OCI-LY7 (cell line): Measurements from ENCODE around the gene VPS50. TPM values are rescaled to one million over a fixed set of nuclear protein-coding genes. Genes with fewer than 3 reads are reported as not detected.

Experiments used
- BruUV-seq: library from RNA; stranded (reverse); fragments of 400-500 nt; replicated peaks from 2 replicates; lab custom pipeline; 2021; lab: Mats Ljungman, UMichigan
- CTCF ChIA-PET: fragments of 300-600 bp; sonication (Branson Sonifier 250); formaldehyde crosslinking; loops from one replicate; lab custom pipeline; 2022; ENCODE audit warnings: antibody characterized with exemption; ENCODE audit not compliant: unreplicated experiment; lab: Charles Lee
- POLR2A ChIA-PET: fragments of 300-600 bp; sonication (Branson Sonifier 250); formaldehyde crosslinking; loops from one replicate; lab custom pipeline; 2022; ENCODE audit warnings: antibody characterized with exemption; lab: Charles Lee
- DNase-seq: peaks from one replicate; pipeline ENCODE4 v3.0.0-alpha.2; 2015; ENCODE audit warnings: low spot score
- H2AFZ ChIP-seq: fragments of 200-600 bp; sonication (generic), shearing (Covaris generic); 2 replicates; pipeline ENCODE4 v1.6.1; 2014; ENCODE audit warnings: mild to moderate bottlenecking, antibody characterized with exemption, low read length, moderate library complexity
- H3K27ac ChIP-seq: fragments of 200-600 bp; sonication (generic); 2 replicates; pipeline ENCODE4 v1.5.1; 2014; ENCODE audit warnings: mixed run types, low read depth, mild to moderate bottlenecking, moderate library complexity, low read length, inconsistent platforms; ENCODE audit not compliant: poor library complexity, severe bottlenecking
- H3K36me3 ChIP-seq: fragments of 200-600 bp; sonication (generic); 2 replicates; pipeline ENCODE4 v1.6.1; 2014; ENCODE audit warnings: mild to moderate bottlenecking, antibody characterized with exemption, low read length, moderate library complexity, mixed read lengths; ENCODE audit not compliant: insufficient read depth
- H3K4me1 ChIP-seq: fragments of 200-600 bp; sonication (generic); 2 replicates; pipeline ENCODE4 v1.5.1; 2014; ENCODE audit warnings: mild to moderate bottlenecking, low read length; ENCODE audit not compliant: insufficient read depth, poor library complexity, severe bottlenecking
- H3K4me2 ChIP-seq: fragments of 200-600 bp; sonication (generic); 2 replicates; pipeline ENCODE4 v1.6.1; 2014; ENCODE audit warnings: mild to moderate bottlenecking, low read length
- H3K4me3 ChIP-seq: fragments of 200-600 bp; sonication (generic); 2 replicates; pipeline ENCODE4 v1.5.1; 2014; ENCODE audit warnings: mild to moderate bottlenecking, low read depth, low read length; ENCODE audit not compliant: poor library complexity, severe bottlenecking
- H3K79me2 ChIP-seq: fragments of 200-600 bp; sonication (generic); 2 replicates; pipeline ENCODE4 v1.6.1; 2016; ENCODE audit warnings: low read depth, mild to moderate bottlenecking, low read length, moderate library complexity, mixed read lengths; ENCODE audit not compliant: insufficient read depth
- H3K9me2 ChIP-seq: fragments of 200-600 bp; sonication (generic); 2 replicates; pipeline ENCODE4 v1.6.1; 2016; ENCODE audit warnings: mild to moderate bottlenecking, low read length, mixed read lengths; ENCODE audit not compliant: insufficient read depth
- H3K9me3 ChIP-seq: fragments of 200-600 bp; sonication (generic); 2 replicates; pipeline ENCODE4 v1.6.1; 2014; ENCODE audit warnings: mild to moderate bottlenecking, mixed run types, low read length, mixed read lengths
- H4K20me1 ChIP-seq: fragments of 200-600 bp; sonication (generic); 2 replicates; pipeline ENCODE4 v1.6.1; 2014; ENCODE audit warnings: mild to moderate bottlenecking, antibody characterized with exemption, low read length, moderate library complexity, mixed read lengths; ENCODE audit not compliant: insufficient read depth
- EZH2phosphoT487 ChIP-seq: fragments of 200-600 bp; sonication (generic); IDR thresholded peaks from 2 replicates; pipeline ENCODE4 v1.6.1; 2018; ENCODE audit warnings: low read depth, borderline replicate concordance, mild to moderate bottlenecking, mixed run types, antibody characterized with exemption, low read length, moderate library complexity, mixed read lengths
- intact Hi-C: fragments of 100-400 bp; cut with micrococcal nuclease; formaldehyde crosslinking; loops from one replicate; pipeline ENCODE4 v1.10.0; 2022; ENCODE audit not compliant: unreplicated experiment
- total RNA-seq, 2 experiments: library from RNA; depleted of rRNA in 1 of 2; stranded (reverse); fragments of >200 nt in 1 of 2; shearing (Covaris generic) in 1 of 2; gene quantifications; 2 replicates each; pipeline ENCODE4 v1.2.3, GENCODE V29; 2014 to 2022
- TF ChIP-seq, protein P1 (sequence below): fragments of 200-600 bp; sonication (generic); conservative IDR thresholded peaks from 2 replicates; pipeline ENCODE4 v1.5.1; 2014; ENCODE audit warnings: mild to moderate bottlenecking, antibody characterized with exemption, low read length, moderate library complexity, mixed read lengths

The VPS50 gene
- total RNA-seq, 2 experiments from 2014 or later: 17.9 to 20.0 TPM

GRCh38 chr7:93350338-93350737, 118.2 kb downstream of the VPS50 start:
- CTCF ChIA-PET: no interaction called here

DNA sequence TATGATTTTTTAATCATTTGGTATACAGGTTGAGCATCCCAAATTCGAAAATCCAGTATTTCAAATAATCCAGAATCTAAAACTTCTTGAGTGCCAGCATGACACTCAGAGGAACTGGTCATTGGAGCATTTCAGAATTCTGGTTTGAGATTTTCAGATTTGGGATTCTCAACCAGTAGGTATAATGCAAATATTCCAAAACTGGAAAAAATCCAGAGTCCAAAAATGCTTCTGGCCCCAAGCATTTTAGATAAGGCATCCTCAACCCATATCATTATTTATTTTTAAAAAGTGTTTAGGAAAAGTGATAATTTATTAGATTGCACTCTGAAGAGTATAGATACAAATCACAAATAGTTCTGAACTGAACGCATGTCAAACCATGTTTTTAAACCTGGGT, 120.7 kb downstream of the VPS50 start:
- Histone ChIP-seq H2AFZ (no peak overlapping the region), H3K9me3 (no peaks in the 10 kb centered on the region), H3K27ac (no peak overlapping the region), H3K9me2 (no peaks in the 10 kb centered on the region), H3K36me3 (no peaks in the 10 kb centered on the region), H3K4me1 (no peaks in the 10 kb centered on the region), H3K4me3 (no peak overlapping the region), H3K4me2 (no peak overlapping the region), H3K79me2 (no peaks in the 10 kb centered on the region), H4K20me1 (no peaks in the 10 kb centered on the region)
- no TSS peak for BruUV-seq
- TF ChIP-seq EZH2phosphoT487: no peak
- TF ChIP-seq, protein P1, sequence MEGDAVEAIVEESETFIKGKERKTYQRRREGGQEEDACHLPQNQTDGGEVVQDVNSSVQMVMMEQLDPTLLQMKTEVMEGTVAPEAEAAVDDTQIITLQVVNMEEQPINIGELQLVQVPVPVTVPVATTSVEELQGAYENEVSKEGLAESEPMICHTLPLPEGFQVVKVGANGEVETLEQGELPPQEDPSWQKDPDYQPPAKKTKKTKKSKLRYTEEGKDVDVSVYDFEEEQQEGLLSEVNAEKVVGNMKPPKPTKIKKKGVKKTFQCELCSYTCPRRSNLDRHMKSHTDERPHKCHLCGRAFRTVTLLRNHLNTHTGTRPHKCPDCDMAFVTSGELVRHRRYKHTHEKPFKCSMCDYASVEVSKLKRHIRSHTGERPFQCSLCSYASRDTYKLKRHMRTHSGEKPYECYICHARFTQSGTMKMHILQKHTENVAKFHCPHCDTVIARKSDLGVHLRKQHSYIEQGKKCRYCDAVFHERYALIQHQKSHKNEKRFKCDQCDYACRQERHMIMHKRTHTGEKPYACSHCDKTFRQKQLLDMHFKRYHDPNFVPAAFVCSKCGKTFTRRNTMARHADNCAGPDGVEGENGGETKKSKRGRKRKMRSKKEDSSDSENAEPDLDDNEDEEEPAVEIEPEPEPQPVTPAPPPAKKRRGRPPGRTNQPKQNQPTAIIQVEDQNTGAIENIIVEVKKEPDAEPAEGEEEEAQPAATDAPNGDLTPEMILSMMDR: no peak
- POLR2A ChIA-PET: no interaction called here
- intact Hi-C loops: no loop called here
- CTCF ChIA-PET: no interaction called here
- DNase-seq: no peak

More at GRCh38 chr7:93350338-93350737, 118.2 kb downstream of the VPS50 start:
- Histone ChIP-seq H3K4me1 (no peaks in the 10 kb centered on the region), H3K27ac (no peak overlapping the region), H3K36me3 (no peaks in the 10 kb centered on the region), H2AFZ (no peak overlapping the region), H3K4me2 (no peak overlapping the region), H4K20me1 (no peaks in the 10 kb centered on the region), H3K79me2 (no peaks in the 10 kb centered on the region), H3K4me3 (no peak overlapping the region), H3K9me3 (no peaks in the 10 kb centered on the region), H3K9me2 (no peaks in the 10 kb centered on the region)
- DNase-seq: no peak
- no TSS peak for BruUV-seq
- TF ChIP-seq, protein P1: no peak
- TF ChIP-seq EZH2phosphoT487: no peak
- intact Hi-C loops: no loop called here
- POLR2A ChIA-PET: interaction anchor here (0.6 kb wide), 1 partner anchor 10 kb away, joined by 3 read pairs; no protein-coding TSS in a partner anchor

DNA sequence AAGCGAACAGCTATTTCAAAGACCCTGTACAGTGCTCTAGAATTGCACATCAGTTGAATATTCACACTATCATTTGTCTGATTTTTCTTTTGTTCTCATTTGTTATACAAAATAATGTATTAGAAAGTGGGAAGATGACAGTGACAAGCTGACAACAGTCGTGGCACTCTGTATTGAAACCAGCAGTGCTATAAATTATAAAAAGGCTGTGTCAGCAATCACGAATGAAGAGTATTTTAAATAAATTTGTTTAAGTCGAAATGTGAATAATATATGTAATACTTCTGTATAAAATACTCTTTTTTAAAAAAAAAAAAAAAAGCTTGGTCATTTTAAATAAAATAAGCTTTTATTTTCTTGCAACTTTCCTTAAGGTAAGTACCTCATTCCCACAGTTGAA, 122.6 kb downstream of the VPS50 start:
- CTCF ChIA-PET: no interaction called here

More for the DNA sequence above, 122.6 kb downstream of the VPS50 start:
- no peak overlapping the region for H3K4me2 ChIP-seq
- no peaks in the 10 kb centered on the region for H3K4me1 ChIP-seq
- no peaks in the 10 kb centered on the region for H3K36me3 ChIP-seq
- H3K27ac ChIP-seq: no peak overlapping the region
- no peaks in the 10 kb centered on the region for H3K9me3 ChIP-seq
- no peaks in the 10 kb centered on the region for H3K79me2 ChIP-seq
- no peaks in the 10 kb centered on the region for H4K20me1 ChIP-seq
- POLR2A ChIA-PET: interaction anchor here (0.6 to 1.5 kb wide), 4 partner anchors 18 to 28 kb away, joined by 3 to 6 read pairs (median 4); no protein-coding TSS in a partner anchor
- no peaks in the 10 kb centered on the region for H3K9me2 ChIP-seq
- DNase-seq: no peak
- H3K4me3 ChIP-seq: no peak overlapping the region
- BruUV-seq: no TSS peak
- intact Hi-C loops: no loop called here
- TF ChIP-seq, protein P1: no peak
- TF ChIP-seq EZH2phosphoT487: no peak
- H2AFZ ChIP-seq: no peak overlapping the region
